GM12878 (cell line): ENCODE measurements around the gene ZNF232. TPM values are rescaled to one million over a fixed set of nuclear protein-coding genes. Genes with fewer than 3 reads are reported as not detected.

ENCODE experiments used
- ATAC-seq: fragments of 200-7000 bp; cut with Tn5 transposase; 3 replicates; pipeline ENCODE4 v1.9.1; 2020; ENCODE audit warnings: mild to moderate bottlenecking, moderate library complexity
- BruUV-seq: library from RNA; stranded (reverse); fragments of 400-500 nt; replicated peaks from 2 replicates; lab custom pipeline; 2021; lab: Mats Ljungman, UMichigan
- CTCF ChIA-PET: fragments of 300-600 bp; sonication (Branson Sonifier 250); formaldehyde crosslinking; extraction: SDS; loops from one replicate; lab custom pipeline; 2021; ENCODE audit warnings: inconsistent platforms; lab: Yijun Ruan, JAX
- POLR2A ChIA-PET: fragments of 350-600 bp; formaldehyde crosslinking; extraction: SDS; loops from one replicate; lab custom pipeline; 2021; ENCODE audit warnings: inconsistent platforms; lab: Charles Lee
- RAD21 ChIA-PET: fragments of 300-600 bp; sonication (Branson Sonifier 250); formaldehyde crosslinking; loops from one replicate; lab custom pipeline; 2023; ENCODE audit warnings: antibody characterized with exemption; ENCODE audit not compliant: unreplicated experiment; lab: Charles Lee
- SMC1A ChIA-PET: fragments of 300-600 bp; sonication (Branson Sonifier 250); formaldehyde crosslinking; loops from one replicate; lab custom pipeline; 2023; ENCODE audit not compliant: unreplicated experiment, uncharacterized antibody; lab: Charles Lee
- DNase-seq: peaks from one replicate; pipeline ENCODE4 v3.0.0-alpha.2; 2011; ENCODE audit warnings: low read depth, low spot score
- FAIRE-seq: peaks from 3 replicates; lab custom pipeline; 2011; peaks lifted over from hg19 to GRCh38; lab: Jason Lieb, UNC
- H2AFZ ChIP-seq: 2 replicates; pipeline ENCODE4 v1.6.0; 2011; ENCODE audit warnings: low read depth, low read length, control low read depth; ENCODE audit not compliant: control insufficient read depth
- H3K27ac ChIP-seq: 2 replicates; pipeline ENCODE4 v1.5.1; 2011; ENCODE audit warnings: control low read depth; ENCODE audit not compliant: control insufficient read depth, insufficient read depth
- H3K27me3 ChIP-seq, 2 experiments: replicated peaks in 1 of 2; 2 replicates each; pipeline versions ENCODE4 v1.6.0 to v1.6.1; 2011; ENCODE audit warnings: low read length in 1 of 2; ENCODE audit not compliant: control insufficient read depth in 2 of 2, insufficient read depth in 2 of 2
- H3K36me3 ChIP-seq, 2 experiments: 2 replicates each; pipeline ENCODE4 v1.5.1; 2011; ENCODE audit warnings: low read length in 1 of 2; ENCODE audit not compliant: control insufficient read depth in 2 of 2, insufficient read depth in 2 of 2
- H3K4me1 ChIP-seq: 2 replicates; pipeline ENCODE4 v1.6.1; 2011; ENCODE audit warnings: mild to moderate bottlenecking, low read length, moderate library complexity, mixed read lengths; ENCODE audit not compliant: control insufficient read depth, insufficient read depth
- H3K4me2 ChIP-seq: 2 replicates; pipeline ENCODE4 v1.6.0; 2011; ENCODE audit warnings: control low read depth; ENCODE audit not compliant: control insufficient read depth, insufficient read depth
- H3K4me3 ChIP-seq: fragments of 200-600 bp; sonication (generic); 2 replicates; pipeline ENCODE4 v1.5.1; 2016
- H3K79me2 ChIP-seq: 2 replicates; pipeline ENCODE4 v1.6.0; 2011; ENCODE audit warnings: low read length; ENCODE audit not compliant: control insufficient read depth, insufficient read depth
- H3K9ac ChIP-seq: 2 replicates; pipeline ENCODE4 v1.8.0; 2011; ENCODE audit warnings: low read length, control low read depth, mixed read lengths; ENCODE audit not compliant: control insufficient read depth, insufficient read depth
- H3K9me3 ChIP-seq: replicated peaks from 3 replicates; pipeline ENCODE4 v1.5.1; 2011; ENCODE audit warnings: mild to moderate bottlenecking, low read length; ENCODE audit not compliant: control insufficient read depth, insufficient read depth
- H4K20me1 ChIP-seq: 2 replicates; pipeline ENCODE4 v1.6.0; 2011; ENCODE audit not compliant: control insufficient read depth, insufficient read depth
- BCL11A ChIP-seq: IDR thresholded peaks from 2 replicates; pipeline ENCODE4 v1.6.1; 2011; ENCODE audit warnings: low read depth, low read length
- EGR1 ChIP-seq, 2 experiments: IDR thresholded peaks; 1 replicate in 1 of 2; 2 replicates in 1 of 2; pipeline ENCODE4 v1.6.1; 2011 to 2012; ENCODE audit warnings: low read depth in 2 of 2, low read length in 2 of 2, borderline replicate concordance in 1 of 2, mild to moderate bottlenecking in 1 of 2, moderate library complexity in 1 of 2
- RAD51 ChIP-seq: fragments of 450-650 bp; IDR thresholded peaks from 2 replicates; pipeline ENCODE4 v1.6.1; 2016; ENCODE audit warnings: moderate library complexity, mild to moderate bottlenecking, inconsistent platforms
- YY1 ChIP-seq: IDR thresholded peaks from 2 replicates; pipeline ENCODE4 v1.6.1; 2011; ENCODE audit warnings: low read depth, mild to moderate bottlenecking, low read length
- ZNF622 ChIP-seq: fragments of 450-650 bp; IDR thresholded peaks from 2 replicates; pipeline ENCODE4 v1.6.1; 2017; ENCODE audit warnings: mild to moderate bottlenecking, inconsistent platforms
- WGBS: methylation state at CpG from one replicate; pipeline ENCODE4 v1.1.6; 2016; ENCODE audit warnings: low lambda C conversion rate; ENCODE audit not compliant: insufficient replicate concordance, insufficient coverage; ENCODE audit errors: missing lambda C conversion rate; 5-methylcytosine and 5-hydroxymethylcytosine counted together
- in situ Hi-C: fragments of 300-500 bp; cut with MboI; formaldehyde crosslinking; loops from 9 replicates; pipeline ENCODE4 v1.14.3; 2018; ENCODE audit warnings: mixed read lengths
- intact Hi-C: fragments of 100-400 bp; cut with micrococcal nuclease; formaldehyde crosslinking; loops from one replicate; pipeline ENCODE4 v1.14.2; 2022; ENCODE audit not compliant: unreplicated experiment
- polyA plus RNA-seq, 11 experiments: library from polyadenylated mRNA; depleted of rRNA in 4 of 11; unstranded in 6 of 11; stranded (reverse) in 5 of 11; fragments of >200 nt; fragmentation: Nextera tagmentation in 4 of 11; fragmentation: Illumina TruSeq in 1 of 11; extraction: Ambion mirVana in 4 of 11; extraction: Trizol in 1 of 11; gene quantifications; 1 replicate in 1 of 11; 2 replicates in 10 of 11; pipeline versions ENCODE4 v1.2.1 to v1.2.3, GENCODE V29; 2011 to 2016; ENCODE audit warnings: inconsistent platforms in 2 of 11, missing spikeins in 2 of 11, low read depth in 1 of 11
- total RNA-seq, 4 experiments: library from RNA; depleted of rRNA in 3 of 4; stranded (reverse); fragments of >200 nt in 3 of 4; fragmentation: Illumina TruSeq in 1 of 4; extraction: Trizol in 1 of 4; gene quantifications; 2 replicates each; pipeline versions ENCODE4 v1.2.1 to v1.2.3, GENCODE V29; 2013 to 2021
- TF ChIP-seq, protein P1 (sequence below): fragments of 450-650 bp; conservative IDR thresholded peaks from 2 replicates; pipeline ENCODE4 v1.6.1; 2017; ENCODE audit warnings: mild to moderate bottlenecking, moderate library complexity
- TF ChIP-seq, protein P2 (sequence below): fragments of 450-650 bp; IDR thresholded peaks from 2 replicates; pipeline ENCODE4 v1.6.1; 2016; ENCODE audit warnings: mild to moderate bottlenecking
- TF ChIP-seq, protein P3 (sequence below): fragments of 450-650 bp; IDR thresholded peaks from 2 replicates; pipeline ENCODE4 v1.6.1; 2016; ENCODE audit warnings: mild to moderate bottlenecking

The ZNF232 gene
- total and polyA plus RNA-seq, 10 of the 15 experiments (the other 5 are each of a cell fraction or from before 2014, with no cell fraction given), result 10.1 to 15.7 (median 12.9) TPM

DNA sequence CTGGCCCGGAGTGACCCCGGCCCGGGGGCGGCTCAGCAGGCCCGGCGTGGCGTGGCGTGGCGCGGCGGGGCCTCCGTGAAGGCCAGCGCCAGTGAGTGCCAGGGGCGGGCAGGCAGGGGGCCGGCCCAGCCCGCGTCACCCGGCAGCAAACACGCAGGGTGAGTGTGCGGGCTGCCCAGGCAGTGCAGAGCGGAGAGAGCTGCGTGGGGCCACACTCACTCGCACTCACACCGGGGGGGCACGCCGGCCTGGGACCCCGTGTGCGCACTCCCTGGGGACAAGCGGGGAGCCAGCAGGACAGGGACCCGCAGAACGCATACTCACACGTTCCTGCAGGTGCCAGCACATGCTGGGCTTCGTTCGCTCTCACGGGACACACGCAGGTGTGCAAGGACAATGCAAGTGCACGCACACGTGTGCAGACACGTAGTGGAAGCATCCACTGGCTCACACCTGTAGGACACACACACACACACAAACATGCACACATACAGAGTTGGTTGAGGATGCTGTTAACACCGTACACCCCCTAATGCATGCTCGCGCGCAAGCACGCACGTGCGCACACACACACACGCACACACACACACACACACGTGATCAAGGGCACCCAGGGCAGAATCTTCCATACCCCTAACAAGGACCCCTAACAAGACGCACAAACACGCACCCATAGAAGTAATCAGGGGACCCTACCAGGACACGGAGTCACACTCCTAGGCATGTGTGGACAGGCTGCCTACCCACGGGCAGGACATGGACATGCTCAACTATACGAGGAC is 11.9 kb upstream of the ZNF232 start (continued):
- no peak for TF ChIP-seq EGR1 (IDR thresholded peaks at IDR 0.05; ENCODE audit: borderline replicate concordance in 1 of 2, low read depth in 2 of 2, low read length in 2 of 2)
- TF ChIP-seq, all 136 proteins: peak for 0

DNA sequence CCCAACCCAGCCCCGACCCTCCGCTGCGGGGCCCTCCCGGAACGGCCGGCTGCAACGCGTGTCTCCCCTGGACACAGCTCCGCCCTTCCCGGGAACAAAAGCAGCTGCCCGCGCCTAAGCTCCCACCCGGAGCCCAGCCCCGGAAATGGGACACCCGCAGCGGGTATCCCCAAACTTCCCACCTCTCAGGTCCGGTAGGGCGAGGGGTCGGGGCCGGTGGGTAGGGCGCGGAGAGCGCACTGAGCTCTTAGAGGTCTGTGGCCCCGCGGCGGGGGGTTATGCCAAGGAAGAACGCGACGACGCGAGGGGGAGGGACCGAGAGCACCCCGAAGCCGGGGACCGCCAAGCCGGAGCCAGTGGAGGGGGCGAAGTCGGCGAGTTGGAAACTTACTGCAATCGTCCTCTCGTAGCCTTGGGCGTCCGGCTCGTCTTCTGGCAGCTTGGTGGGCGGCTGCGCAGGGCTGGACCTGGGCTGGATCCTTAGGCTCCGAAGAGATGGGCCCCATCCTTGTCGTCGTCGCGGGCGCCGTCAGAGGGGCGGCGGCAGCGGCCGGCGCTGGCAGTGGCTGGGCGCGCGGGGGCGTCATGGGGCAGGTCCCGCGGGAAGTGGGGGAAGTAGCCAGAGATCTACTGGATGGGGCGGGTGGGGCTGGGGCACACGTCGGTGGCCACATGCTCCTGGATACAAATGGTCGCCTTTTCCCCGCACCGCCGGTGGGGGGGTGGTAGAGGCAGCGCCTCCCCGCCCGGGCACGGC is 11.1 kb upstream of the ZNF232 start:
- no peaks in the 10 kb centered on the region; the same call in 1 of the 3 replicates for H3K9me3 ChIP-seq

More for the DNA sequence above, 11.1 kb upstream of the ZNF232 start:
- ChIA-PET RAD21 (no interaction called here), CTCF (no interaction called here), POLR2A (interaction anchor here (0.5 kb wide), 1 partner anchor 14 kb away, joined by 3 read pairs; no protein-coding TSS in a partner anchor), SMC1A (no interaction called here)
- DNase-seq, result no peak
- FAIRE-seq, result no peak
- WGBS, result 52% methylated on average over 56 of the region's 75 CpGs
- no peak for ATAC-seq
- H3K4me2 ChIP-seq, result no peak overlapping the region
- H3K9ac ChIP-seq, result no peak overlapping the region
- no peaks in the 10 kb centered on the region for H3K4me1 ChIP-seq
- no peak overlapping the region for H3K4me3 ChIP-seq
- H3K79me2 ChIP-seq, result no peaks in the 10 kb centered on the region
- H4K20me1 ChIP-seq, result no peaks in the 10 kb centered on the region
- BruUV-seq, result no TSS peak
- no peaks in the 10 kb centered on the region for H3K36me3 ChIP-seq
- no peak overlapping the region for H3K27ac ChIP-seq
- intact Hi-C loops, result no loop called here
- in situ Hi-C loops, result no loop called here
- no peak overlapping the region for H2AFZ ChIP-seq
- no peaks in the 10 kb centered on the region; a peak in 2 of 4 replicates for H3K27me3 ChIP-seq
- TF ChIP-seq, protein P1, sequence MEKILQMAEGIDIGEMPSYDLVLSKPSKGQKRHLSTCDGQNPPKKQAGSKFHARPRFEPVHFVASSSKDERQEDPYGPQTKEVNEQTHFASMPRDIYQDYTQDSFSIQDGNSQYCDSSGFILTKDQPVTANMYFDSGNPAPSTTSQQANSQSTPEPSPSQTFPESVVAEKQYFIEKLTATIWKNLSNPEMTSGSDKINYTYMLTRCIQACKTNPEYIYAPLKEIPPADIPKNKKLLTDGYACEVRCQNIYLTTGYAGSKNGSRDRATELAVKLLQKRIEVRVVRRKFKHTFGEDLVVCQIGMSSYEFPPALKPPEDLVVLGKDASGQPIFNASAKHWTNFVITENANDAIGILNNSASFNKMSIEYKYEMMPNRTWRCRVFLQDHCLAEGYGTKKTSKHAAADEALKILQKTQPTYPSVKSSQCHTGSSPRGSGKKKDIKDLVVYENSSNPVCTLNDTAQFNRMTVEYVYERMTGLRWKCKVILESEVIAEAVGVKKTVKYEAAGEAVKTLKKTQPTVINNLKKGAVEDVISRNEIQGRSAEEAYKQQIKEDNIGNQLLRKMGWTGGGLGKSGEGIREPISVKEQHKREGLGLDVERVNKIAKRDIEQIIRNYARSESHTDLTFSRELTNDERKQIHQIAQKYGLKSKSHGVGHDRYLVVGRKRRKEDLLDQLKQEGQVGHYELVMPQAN, result no peak
- TF ChIP-seq RAD51 (no peak), BCL11A (no peak), YY1 (no peak), ZNF622 (no peak)
- TF ChIP-seq, protein P2, sequence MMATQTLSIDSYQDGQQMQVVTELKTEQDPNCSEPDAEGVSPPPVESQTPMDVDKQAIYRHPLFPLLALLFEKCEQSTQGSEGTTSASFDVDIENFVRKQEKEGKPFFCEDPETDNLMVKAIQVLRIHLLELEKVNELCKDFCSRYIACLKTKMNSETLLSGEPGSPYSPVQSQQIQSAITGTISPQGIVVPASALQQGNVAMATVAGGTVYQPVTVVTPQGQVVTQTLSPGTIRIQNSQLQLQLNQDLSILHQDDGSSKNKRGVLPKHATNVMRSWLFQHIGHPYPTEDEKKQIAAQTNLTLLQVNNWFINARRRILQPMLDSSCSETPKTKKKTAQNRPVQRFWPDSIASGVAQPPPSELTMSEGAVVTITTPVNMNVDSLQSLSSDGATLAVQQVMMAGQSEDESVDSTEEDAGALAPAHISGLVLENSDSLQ, result no peak
- TF ChIP-seq, protein P3, sequence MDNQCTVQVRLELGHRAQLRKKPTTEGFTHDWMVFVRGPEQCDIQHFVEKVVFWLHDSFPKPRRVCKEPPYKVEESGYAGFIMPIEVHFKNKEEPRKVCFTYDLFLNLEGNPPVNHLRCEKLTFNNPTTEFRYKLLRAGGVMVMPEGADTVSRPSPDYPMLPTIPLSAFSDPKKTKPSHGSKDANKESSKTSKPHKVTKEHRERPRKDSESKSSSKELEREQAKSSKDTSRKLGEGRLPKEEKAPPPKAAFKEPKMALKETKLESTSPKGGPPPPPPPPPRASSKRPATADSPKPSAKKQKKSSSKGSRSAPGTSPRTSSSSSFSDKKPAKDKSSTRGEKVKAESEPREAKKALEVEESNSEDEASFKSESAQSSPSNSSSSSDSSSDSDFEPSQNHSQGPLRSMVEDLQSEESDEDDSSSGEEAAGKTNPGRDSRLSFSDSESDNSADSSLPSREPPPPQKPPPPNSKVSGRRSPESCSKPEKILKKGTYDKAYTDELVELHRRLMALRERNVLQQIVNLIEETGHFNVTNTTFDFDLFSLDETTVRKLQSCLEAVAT, result no peak
